CMK (cell line): ENCODE measurements around the gene RASAL1.

Experiments used
- DNase-seq: peaks from one replicate; pipeline ENCODE4 v3.0.0-alpha.2; 2010; ENCODE audit warnings: low read depth

Gene RASAL1

DNA sequence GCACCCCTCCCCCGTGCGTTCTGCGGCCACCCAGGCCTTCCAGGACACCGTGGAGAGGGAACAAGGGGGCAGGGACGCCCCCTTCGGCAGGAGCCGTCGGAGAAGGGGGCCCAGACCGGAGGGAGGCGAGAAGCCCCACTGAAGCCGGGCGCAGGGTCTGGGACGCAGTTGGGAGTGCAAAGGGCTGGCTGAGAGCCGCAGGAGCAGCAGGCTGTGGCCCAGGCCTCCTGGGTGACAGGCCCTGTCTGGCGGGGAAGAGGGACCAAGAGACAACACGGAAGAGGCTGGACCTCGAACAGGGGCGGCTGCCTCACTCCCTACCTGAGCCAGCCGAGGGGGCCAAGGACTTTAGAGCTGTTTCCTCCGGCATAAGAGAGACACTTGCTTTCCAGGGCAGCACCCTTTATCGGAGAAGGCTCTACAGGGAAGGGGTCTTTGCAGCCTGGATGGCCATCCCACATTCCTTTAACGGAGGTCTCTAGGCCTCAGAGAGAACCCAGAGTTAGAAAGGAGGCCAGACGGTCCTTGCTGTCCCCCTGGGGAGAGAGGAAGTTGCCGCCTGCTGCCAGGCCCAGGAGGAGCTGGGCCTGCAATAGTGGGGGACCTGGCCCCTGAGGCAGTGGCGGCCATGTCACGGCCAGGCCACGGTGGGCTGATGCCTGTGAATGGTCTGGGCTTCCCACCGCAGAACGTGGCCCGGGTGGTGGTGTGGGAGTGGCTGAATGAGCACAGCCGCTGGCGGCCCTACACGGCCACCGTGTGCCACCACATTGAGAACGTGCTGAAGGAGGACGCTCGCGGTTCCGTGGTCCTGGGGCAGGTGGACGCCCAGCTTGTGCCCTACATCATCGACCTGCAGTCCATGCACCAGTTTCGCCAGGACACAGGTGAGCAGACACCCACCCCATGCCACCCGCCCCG lies 77.7 kb downstream of the RASAL1 start:
- DNase-seq: no peak

DNA sequence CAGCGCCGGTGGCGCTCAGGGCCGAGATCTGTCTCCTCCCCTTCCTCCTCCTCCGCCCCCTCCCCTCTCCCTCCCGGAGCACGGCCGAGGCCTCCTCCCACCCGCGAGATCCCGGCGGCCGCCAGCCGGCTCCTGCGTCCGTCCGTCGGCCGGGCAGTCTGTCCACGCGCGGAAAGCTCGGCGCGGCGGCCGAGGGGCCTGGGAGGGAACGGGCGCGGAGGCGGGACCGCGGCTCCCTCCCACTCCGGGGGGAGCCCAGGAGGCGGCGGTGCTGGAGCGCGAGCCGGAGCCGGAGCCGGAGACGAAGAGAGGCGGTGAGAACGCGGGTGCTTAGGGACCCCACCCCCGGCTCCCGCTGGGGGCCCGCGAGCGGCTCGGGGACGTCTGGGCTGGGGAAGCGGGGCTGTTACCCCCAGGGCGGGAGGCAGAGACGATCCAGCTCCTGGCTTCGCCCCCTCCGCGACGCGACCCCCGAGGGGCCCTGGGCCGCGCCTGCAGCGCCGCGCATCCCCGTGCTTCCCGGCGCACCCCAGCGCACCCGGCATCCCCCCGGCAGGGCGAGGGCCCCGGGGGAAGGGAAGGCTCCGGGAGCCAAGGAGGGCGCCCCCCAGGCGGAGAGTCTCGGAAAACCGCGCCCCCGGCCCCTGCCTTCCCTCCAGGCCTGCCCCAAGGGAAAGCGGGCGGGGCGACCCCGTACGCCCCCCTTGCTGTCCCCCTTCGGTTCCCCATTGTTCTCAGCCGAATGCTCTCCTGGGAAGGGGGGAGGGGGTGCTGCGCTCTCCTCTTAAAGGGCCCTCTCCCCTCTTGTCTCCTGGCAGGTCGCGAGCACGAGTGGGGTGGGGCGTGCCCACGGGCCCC lies 78.7 kb downstream of the RASAL1 start, which contains the start of gene DTX1:
Gene DTX1, plus strand, starts transcription at position 100 of the 858 bp plus-strand sequence. CDS start 1,463 bp downstream, outside the sequence.
- DNase-seq: no peak

DNA sequence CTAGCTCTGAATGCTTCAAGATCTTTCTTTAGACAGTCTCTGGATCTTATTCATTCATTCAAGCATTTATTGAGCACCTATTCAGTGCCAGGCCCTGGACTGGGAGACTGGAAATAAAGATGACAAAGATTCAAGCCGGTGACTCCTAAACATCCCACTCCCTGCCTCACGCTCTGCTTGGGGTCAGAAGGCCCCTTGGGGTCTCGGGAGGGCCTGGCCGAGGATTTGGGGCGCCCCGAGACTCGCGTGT lies 79.3 kb downstream of the RASAL1 start:
- no peak for DNase-seq

- DNase-seq: no peak
These were observed 79.8 kb downstream of the RASAL1 start for GRCh38 chr12:113055594-113056380.

DNA sequence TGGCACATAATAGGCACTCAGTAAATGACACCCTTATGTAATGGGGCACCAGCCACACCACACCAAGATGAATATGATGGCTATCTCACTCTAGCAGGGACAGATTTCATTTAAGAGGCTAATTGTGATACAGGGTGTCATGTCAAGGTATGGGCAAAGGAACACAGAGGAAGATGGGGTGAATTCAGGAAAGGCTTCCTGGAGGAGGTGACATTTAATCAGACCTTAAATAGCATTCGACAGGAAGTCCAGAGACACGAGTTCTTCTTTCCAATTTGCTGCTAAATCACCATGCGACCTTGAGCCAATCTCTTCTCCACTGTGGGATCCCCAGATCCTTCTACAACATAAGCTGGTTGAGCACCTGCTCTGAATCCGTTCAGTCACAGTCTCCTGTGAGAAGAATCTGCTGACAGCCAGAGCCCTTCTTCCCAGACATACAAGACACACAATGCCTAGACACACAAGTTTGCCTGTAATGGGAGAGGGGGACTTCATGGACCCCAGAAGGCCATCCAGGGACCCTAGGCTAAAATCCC lies 80.5 kb downstream of the RASAL1 start:
- no peak for DNase-seq

- DNase-seq: no peak
These were observed 83.2 kb downstream of the RASAL1 start for GRCh38 chr12:113052326-113052725.

GRCh38 chr12:113051759-113052158 lies 83.8 kb downstream of the RASAL1 start:
- DNase-seq: no peak

DNA sequence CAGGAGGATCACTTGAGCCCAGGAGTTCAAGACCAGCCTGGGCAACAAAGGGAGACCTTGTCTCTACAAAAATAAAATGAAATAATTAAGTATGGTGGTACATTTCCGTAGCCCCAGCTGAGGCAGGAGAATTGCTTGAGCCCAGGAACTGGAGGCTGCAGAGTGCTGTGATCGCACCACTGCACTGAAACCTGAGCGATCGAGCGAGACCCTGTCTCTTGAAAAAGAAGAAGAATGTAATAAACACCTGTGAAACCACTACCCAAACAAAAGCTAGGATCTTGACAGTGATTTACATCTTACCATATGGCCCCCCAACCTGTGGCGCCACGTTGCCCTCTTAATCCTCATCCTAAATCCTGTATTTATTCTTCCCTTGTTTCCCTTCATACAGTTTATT lies 84.8 kb downstream of the RASAL1 start:
- no peak for DNase-seq

GRCh38 chr12:113049976-113050742 lies 85.4 kb downstream of the RASAL1 start:
- no peak for DNase-seq
